Left kidney (tissue), 8 donors: ENCODE measurements around the gene RNASE1. TPM values are rescaled to one million over a fixed set of nuclear protein-coding genes. Genes with fewer than 3 reads are reported as not detected.
"Not testable (repeated sequence)": the region's sequence is repeated elsewhere in the genome, so short reads cannot be mapped to it uniquely, and the experiment has no call there.

Experiments used
- DNase-seq: peaks from one replicate; pipeline ENCODE4 v3.0.0-alpha.2; 2013
- long read RNA-seq, 8 donors: transcript quantifications; one replicate each; lab custom pipeline, GENCODE V29; 2026
- polyA plus RNA-seq: library from polyadenylated mRNA; unstranded; fragments of 120-200 nt; gene quantifications from one replicate; pipeline ENCODE4 v1.2.1, GENCODE V29; 2013; ENCODE audit not compliant: insufficient read length

RNASE1 gene
- 98.4 TPM for polyA plus RNA-seq
- long read RNA-seq, donor 1, transcript RNASE1-201 (3 exons, 878 nt) = minor isoform, 5 of 99 reads
- long read RNA-seq, donor 1, transcript RNASE1-202 (2 exons, 1,348 nt) = major isoform, 92 of 99 reads
- long read RNA-seq, donor 1, partial matches to known transcripts = 0 of 99 reads
- long read RNA-seq, donor 1, other reads (novel, unspliced or antisense) = 0 of 99 reads
- long read RNA-seq, donor 2, transcript RNASE1-202 (2 exons, 1,348 nt) = major isoform, 85 of 92 reads
- long read RNA-seq, donor 2, partial matches to known transcripts = 0 of 92 reads
- long read RNA-seq, donor 2, other reads (novel, unspliced or antisense) = 0 of 92 reads
- long read RNA-seq, donor 3, transcript RNASE1-202 (2 exons, 1,348 nt) = major isoform, 63 of 67 reads
- long read RNA-seq, donor 3, partial matches to known transcripts = 0 of 67 reads
- long read RNA-seq, donor 3, other reads (novel, unspliced or antisense) = 0 of 67 reads
- long read RNA-seq, donor 4, transcript RNASE1-202 (2 exons, 1,348 nt) = major isoform, 12 of 13 reads
- long read RNA-seq, donor 4, partial matches to known transcripts = 0 of 13 reads
- long read RNA-seq, donor 4, other reads (novel, unspliced or antisense) = 0 of 13 reads
- long read RNA-seq, donor 5, transcript RNASE1-203 (3 exons, 769 nt) = minor isoform, 8 of 201 reads
- long read RNA-seq, donor 5, transcript RNASE1-201 (3 exons, 878 nt) = minor isoform, 6 of 201 reads
- long read RNA-seq, donor 5, transcript RNASE1-202 (2 exons, 1,348 nt) = major isoform, 186 of 201 reads
- long read RNA-seq, donor 5, partial matches to known transcripts = 0 of 201 reads
- long read RNA-seq, donor 5, other reads (novel, unspliced or antisense) = 0 of 201 reads
- long read RNA-seq, donor 6, transcript RNASE1-202 (2 exons, 1,348 nt) = major isoform, 95 of 101 reads
- long read RNA-seq, donor 6, partial matches to known transcripts = 0 of 101 reads
- long read RNA-seq, donor 6, other reads (novel, unspliced or antisense) = 0 of 101 reads
- long read RNA-seq, donor 7, transcript RNASE1-203 (3 exons, 769 nt) = minor isoform, 5 of 128 reads
- long read RNA-seq, donor 7, transcript RNASE1-202 (2 exons, 1,348 nt) = major isoform, 117 of 128 reads
- long read RNA-seq, donor 7, partial matches to known transcripts = 0 of 128 reads
- long read RNA-seq, donor 7, other reads (novel, unspliced or antisense) = 0 of 128 reads
- long read RNA-seq, donor 8, transcript RNASE1-202 (2 exons, 1,348 nt) = major isoform, 46 of 51 reads
- long read RNA-seq, donor 8, partial matches to known transcripts = 0 of 51 reads
- long read RNA-seq, donor 8, other reads (novel, unspliced or antisense) = 0 of 51 reads

DNA sequence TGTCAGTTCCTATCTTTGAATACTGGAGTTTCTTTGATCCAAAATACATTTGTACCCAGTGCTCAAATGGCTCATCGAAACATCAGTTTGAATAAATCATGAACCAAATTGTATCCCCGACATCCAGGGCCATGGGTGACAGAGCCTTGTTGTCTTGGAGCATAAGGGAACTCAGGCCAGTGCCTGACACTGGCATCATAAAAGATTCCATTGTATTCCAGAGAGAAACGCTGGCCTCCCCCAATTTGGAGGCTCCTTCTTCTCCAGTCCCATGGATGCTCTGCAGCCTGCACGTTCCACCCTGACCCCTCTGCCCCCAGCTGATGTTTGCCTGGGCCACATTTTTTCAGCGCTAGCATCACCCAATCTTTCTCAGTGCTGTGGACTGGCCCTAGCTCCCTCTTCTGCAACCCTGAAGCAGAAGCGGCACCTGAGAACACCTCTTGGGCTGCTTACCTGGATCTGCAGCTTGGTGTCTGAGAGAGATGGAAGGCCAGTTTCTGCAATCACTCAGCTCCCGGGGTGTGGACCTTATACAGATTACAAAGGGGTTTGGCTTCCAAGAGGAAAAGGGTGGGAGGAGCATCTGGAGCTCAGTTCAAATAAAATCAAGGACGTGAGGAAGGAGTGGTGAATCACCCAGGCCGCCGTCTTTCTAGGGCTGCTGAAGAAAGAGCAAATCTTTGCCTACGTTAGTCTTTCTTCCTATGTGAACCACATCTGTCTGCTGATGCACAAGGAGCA, at the start of gene RNASE1:
RNASE1 (minus strand) TSS at position 504 of the 744 bp plus-strand sequence. CDS start 776 bp downstream, outside the sequence.
- no peak for DNase-seq

DNA sequence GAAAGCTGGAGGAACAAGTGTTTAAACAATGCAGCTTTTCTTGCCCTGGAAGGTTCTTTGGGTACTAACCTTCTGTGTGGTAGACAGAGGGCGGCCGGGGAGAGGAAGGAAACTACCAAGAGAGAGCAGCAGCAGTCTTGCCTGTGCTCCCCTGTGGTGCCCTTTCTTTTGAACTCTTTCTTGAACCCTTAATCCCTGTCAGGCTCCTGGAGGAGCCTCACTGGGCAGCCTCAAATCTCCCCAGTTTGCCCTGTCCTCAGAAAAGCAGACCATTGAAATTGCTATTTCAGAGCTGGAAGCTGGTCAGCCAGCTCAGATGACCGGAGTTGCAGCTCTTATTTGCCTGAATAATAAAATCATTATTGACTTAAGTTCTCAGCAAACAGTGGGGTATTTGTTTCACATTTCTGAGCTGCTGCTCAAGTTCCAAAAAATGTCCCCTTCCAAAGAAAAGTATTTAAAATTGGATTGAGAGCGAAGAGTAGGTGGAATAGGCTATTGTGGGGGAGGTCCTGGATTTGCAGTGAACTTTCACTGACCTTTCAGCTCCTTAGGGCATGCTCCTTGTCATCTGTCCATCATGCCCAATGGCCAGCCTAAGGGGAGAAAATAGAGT, 46.4 kb upstream of the RNASE1 start:
- no peak for DNase-seq

DNA sequence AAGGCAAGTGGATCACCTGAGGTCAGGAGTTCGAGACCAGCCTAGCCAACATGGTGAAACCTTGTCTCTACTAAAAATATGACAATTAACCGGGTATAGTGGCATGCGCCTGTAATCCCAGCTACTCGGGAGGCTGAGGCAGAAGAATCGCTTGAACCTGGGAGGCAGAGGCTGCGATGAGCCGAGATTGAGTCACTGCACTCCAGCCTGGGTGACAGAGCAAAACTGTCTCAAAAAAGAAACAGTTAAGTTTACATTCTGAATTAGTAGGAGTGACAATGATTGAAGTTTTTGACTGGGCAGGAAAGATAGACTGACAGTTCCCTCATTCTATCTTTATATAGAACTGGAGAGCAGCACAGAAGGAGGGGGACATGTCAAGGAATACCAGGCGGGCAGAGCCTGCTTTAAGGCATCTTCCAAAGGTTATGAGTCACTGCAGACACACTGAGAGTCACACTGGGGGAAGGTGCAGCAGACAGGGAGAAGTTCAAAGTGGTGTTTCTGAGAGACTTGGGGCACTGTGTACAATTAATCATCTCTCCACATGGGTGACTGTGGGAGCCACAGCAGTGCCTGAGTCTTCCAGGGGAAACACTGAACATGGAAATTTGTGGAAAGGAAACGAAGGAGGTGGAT, 45.8 kb upstream of the RNASE1 start:
- no peak for DNase-seq

DNA sequence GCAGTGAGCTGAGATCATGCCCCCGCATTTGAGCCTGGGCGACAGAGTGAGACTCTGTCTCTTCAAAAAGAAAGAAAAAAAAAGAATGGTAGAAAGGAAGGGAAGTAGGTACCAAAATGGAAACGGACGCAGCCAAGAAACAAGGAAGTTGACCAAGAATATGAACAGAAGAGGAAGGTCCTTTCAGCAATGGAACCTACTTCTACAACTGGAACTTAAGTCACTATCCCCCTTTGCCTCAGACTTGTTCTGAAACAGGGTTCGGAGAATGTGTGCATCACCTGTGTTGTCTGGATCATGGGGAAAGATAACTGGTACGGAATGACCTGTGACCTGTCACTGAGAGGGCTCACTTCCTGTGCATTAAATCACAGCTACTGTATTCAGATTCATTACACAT, 43.9 kb upstream of the RNASE1 start:
- no peak for DNase-seq

DNA sequence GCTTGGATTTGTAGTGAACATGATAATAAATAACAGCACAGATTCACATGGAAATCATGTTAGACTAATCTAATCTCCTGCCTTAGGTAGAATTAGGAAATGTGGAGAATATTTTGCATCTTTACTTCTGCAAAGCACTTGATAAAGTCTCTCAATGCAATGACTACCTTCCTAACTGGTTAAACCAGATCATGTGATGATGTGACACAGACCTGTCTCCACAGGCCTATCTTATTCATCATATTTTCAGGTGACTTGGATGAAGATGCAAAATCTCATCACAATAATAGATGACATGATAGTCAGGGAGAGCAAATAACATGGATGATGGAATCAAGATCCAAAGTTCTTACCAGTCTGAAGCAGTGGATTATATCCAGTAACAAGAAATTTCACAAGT, 38.5 kb upstream of the RNASE1 start:
- DNase-seq = no peak

DNA sequence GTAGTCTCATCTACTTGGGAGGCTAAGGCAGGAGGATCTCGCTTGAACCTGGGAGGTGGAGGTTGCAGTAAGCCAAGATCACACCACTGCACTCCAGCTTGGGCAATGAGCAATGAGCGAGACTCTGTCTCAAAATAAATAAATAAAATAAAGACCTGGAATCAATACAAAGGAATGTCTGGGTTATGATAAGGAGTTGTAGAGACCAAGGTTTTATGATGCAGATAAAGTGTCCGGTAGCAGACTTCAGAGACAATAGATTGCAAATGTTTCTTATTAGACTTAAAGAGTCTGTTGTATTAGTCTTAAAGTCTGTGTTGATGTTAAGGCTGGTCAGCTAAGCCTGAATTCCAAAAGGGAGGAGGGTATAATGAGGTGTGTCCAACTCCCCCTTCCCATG, 35.2 kb upstream of the RNASE1 start:
- no peak for DNase-seq

DNA sequence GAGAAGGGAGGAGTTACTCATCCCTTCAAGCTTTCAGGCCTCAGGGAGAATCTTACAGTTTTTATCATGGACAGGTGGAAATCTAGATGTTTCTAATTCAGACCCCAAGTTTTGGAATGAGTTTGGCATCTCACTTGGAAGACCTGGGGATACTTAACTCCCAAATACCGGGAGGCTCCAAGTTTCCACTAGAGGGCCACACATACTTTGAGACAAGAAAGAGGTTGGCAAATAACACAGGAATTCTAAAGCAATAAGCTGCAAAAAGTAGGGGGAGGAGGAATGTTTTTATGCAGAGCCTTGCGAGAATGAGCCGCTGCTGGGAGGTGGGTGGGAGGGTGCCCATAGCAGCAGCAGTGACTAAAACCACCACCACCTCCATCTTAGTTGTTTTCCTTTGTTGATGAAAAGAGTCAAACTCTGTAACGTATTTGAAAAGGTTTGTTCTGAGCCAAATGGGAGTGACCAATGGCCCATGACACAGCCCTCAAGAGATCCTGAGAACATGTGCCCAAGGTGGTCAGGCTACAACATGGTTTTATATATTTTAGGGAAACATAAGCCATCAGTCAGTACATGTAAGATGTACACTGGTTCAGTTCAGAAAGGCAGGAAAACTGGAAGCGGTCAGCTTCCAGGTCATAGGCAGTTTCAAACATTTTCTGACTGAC, 34.2 kb upstream of the RNASE1 start:
- DNase-seq = peak; percentile 20

DNA sequence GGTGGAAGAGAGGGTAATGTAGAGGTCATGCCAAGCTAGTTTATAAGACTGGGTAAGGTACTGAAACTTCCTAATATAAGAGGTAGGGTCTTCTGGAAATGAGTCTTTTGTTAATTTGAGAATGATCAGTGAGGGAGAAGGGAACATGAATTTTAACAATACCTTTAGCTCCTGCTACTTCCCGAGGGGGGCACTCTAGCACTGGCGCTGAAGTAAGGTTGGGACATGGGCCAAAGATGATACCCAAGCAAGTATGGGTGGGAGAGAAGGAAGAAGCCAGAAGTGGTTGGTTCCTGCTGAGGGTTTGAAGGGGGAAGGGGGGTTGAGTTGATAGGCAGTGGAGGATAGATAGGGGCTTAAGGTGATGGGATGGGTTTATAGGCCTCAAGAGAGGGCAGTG, 32.3 kb upstream of the RNASE1 start:
- DNase-seq = no peak

DNA sequence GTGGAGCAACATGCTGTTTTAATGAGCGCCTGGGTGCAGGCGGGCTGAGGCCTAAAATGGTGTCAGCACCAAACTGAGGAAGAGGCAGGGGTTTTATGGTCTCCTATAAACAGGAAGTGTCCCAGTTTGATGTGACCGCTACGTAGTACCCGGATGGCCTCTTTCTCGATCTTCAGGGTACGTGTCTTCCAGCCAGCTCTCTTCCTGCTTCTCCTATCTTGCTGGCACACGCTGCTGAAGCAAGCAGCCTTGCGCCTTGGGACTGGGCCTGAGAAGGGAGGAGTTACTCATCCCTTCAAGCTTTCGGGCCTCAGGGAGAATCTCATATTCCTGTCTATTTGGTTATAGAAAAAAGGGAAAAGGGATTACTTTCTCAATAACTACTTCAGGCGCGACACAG, 28.2 kb upstream of the RNASE1 start:
- no peak for DNase-seq

DNA sequence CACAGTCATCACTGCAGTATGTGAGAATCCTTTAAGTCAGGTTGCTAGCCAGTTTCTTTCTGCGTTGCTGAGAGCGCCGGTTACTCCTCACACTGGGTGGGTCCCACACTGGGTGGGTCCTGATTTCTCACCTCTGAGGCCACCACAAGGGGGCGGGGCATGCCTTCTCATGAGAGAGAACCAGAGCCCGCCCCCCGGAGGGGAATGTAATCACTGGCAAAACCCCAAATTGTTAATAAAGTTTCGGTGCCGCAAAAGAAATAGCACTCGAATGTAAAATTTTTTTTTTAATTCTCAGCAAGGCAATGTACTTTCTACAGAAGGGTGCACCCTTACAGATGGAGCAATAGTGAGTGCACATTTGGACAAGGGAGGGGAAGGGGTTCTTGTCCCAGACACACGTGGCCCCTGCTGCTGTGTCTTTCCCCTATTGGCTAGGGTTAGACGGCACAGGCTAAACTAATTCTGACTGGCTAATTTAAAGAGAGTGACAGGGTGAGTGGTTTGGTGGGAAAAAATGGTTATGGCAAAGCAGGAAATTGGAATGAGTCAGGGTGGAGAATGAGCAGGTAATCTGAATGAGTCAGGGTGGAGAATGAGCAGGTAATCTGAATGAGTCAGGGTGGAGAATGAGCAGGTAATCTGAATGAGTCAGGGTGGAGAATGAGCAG, 25.5 kb upstream of the RNASE1 start:
- DNase-seq = not testable (repeated sequence)

DNA sequence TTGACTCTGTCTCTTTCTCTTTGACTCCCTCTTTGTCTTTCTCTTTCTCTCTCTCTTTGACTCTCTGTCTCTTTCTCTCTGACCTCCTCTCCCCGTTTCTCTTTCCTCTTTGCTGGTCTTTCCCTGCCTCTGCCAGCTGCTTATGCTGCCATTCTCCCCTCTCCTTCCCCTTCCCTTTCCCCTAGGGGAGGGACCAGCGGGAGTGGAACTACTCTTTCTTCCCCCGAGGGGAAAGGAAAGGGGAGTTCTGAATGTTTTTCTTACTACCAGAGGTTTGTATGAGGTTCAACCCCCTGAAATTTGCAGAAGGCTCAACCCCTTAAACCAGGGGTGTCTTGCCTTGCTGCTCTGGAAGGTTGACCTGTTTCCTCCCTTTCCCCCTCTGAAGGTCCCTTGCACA, 24.7 kb upstream of the RNASE1 start:
- DNase-seq = no peak

DNA sequence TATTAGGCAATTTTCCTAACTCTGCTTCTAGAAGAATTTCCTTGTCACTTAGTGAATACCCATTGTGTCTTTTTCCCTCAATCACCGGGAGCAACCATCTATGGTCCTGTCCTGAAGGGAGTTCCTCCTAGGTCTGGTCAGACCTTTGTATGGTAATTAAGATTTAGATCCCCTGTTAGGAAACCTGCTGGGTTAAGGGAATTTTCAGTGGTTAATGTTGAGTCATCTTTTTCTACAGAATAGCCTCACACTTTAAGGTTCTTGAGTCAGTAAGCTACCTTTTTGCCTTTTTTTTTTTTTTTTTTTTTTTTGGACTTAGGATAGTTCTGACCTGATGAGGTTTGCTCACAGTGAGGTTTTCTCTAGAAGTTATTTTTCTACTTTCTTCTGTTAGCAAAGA, 24.0 kb upstream of the RNASE1 start:
- DNase-seq = not testable (repeated sequence)

DNA sequence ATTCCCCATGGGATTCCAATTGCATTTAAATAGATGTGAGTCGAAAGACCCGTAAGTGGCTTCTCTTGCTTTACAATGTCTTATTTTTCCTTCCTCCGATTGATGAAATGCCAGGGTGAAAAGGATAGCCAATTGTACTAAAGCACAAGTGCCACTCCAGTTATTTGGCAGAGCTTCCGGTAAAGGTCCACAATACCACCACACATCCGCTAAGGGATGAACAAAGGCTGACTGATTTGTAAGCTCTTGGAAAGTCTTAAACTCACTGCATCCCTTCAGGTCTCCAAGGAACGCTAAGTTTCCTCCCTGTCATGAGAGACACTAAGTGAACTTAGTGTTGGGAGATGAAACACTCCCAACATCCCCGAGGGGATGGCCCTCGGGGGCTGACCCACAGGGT, 21.2 kb upstream of the RNASE1 start:
- DNase-seq = no peak

DNA sequence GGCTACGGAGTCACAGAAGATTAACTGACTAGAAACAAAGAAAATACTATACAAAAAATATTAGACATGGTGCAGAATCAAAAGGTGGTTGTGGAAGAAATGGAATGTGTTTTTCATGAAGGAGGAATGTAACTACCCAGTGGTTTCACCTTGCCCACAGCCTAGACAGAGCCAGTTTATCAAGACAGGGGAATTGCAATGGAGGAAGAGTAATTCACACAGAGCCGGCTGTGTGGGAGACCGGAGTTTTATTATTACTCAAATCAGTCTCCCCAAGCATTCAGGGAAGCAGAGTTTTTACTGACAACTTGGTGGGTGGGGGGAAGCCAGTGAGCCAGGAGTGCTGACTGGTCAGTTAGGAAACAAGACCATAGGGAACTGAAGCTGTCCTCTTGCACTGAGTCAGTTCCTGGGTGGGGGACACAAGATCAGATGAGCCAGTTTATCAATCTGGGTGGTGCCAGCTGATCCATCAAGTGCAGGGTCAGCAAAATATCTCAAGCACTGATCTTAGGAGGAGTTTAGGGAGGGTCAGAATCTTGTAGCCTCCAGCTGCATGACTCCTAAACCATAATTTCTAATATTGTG, 19.0 kb upstream of the RNASE1 start:
- DNase-seq = not testable (repeated sequence)

DNA sequence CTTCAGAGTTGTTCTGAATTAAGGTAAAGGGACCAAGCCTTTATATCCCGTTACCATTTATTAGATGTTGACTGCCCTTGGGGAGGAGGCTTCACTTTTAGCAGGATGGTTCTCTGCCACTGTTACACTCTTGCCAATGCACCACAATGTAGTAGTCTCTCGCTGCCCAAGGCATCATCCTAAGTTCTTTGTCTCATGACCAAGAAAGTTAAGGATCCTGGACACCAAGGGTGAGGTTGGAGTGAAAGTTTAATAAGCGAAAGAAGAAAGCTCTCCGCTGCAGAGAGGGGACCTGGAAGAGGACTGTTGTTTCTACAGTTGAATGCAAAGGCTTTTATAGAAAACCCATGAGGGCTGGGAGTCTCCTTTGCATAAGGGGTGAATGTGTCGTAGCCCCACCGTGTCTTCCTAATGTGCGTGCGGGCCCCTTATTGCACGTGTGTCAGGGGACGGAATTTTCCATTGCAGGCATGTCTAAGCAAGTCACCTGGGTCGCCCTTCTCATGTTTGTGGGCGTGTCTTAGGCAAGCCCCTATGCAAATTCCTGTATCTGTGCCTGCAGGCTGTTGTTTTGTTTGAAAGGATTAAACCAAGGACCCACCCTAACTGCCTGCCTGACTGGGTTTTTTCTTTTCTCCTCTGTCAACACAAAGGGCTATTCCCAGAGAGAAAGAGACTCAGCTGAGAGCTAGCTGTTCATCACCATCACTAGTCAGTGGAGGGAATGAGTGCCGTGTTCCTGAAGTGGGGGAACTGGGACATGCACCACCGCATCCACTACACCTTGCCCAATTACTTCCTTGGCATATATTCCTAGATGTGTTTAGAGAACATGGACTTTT, 17.6 kb upstream of the RNASE1 start:
- DNase-seq = no peak

DNA sequence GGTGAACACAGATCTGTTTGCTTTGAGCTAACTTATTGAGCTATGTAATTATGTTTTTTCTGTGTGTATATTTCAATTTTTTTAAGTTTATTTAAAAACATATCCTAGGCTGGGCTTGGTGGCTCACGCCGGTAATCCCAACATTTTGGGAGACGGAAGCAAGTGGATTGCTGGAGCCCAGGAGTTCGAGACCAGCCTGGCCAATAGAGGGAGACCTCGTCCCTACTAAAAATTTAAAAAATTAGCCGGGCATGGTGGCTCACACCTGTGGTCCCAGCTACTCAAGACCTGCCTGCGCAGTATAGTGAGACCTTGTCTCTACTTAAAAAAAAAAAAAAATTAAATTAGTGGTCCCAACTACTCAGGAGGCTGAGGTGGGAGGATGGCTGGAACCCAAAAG, 16.2 kb upstream of the RNASE1 start:
- DNase-seq = no peak

DNA sequence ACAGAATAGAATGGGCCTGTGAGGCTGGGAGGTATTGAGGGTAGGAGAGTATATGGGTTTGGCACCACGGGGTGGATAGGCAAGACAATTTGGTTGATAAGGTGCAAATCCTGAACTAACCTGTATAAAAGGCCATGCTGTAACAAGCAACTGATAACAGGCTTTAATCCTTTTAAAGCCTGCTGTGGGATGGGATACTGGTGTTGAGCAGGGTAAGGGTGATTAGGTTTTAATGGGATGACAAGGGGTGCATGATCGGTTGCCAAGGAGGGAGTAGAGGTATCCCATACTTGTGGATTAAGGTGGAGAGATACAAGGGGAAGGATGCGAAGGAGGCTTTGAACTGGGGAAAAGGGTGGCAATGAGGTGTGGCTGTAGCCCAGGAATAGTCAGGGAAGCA, 13.3 kb upstream of the RNASE1 start:
- not testable (repeated sequence) for DNase-seq
